CD4-positive, alpha-beta T cell treated with Interleukin-15 for 1 hour (primary cell): ENCODE measurements around the gene EBI3.
"Not testable (repeated sequence)": the region's sequence is repeated elsewhere in the genome, so short reads cannot be mapped to it uniquely, and the experiment has no call there.

Experiments used
- DNase-seq: peaks from one replicate; pipeline ENCODE4 v3.0.0-alpha.2; 2020

Gene EBI3

GRCh38 chr19:4279267-4279529 lies 49.9 kb downstream of the EBI3 start:
- DNase-seq = no peak

- DNase-seq = no peak
Measured at GRCh38 chr19:4279530-4280422, 50.5 kb downstream of the EBI3 start.

GRCh38 chr19:4284176-4284958 lies 55.0 kb downstream of the EBI3 start:
- no peak for DNase-seq

- DNase-seq = no peak
Measured at GRCh38 chr19:4284974-4285373, 55.7 kb downstream of the EBI3 start.

- not testable (repeated sequence) for DNase-seq
Measured at GRCh38 chr19:4286141-4286540, 56.8 kb downstream of the EBI3 start.
